ENCODE data around the gene AP3D1.

The AP3D1 gene

GRCh38 chr19:2058570-2059421 is 92.6 kb downstream of the AP3D1 start:
- no peak for DNase-seq

GRCh38 chr19:2057484-2058469 is 93.6 kb downstream of the AP3D1 start:
- DNase-seq = no peak

- no peak for DNase-seq
These were observed 94.6 kb downstream of the AP3D1 start for GRCh38 chr19:2056837-2057192.

- no peak for DNase-seq
These were observed 95.2 kb downstream of the AP3D1 start for GRCh38 chr19:2055931-2056836.

GRCh38 chr19:2054763-2055162 is 96.6 kb downstream of the AP3D1 start:
- DNase-seq = no peak

- no peak for DNase-seq
These were observed 97.6 kb downstream of the AP3D1 start for GRCh38 chr19:2053601-2054389.

GRCh38 chr19:2051773-2052704 is 99.3 kb downstream of the AP3D1 start:
- DNase-seq = no peak

- DNase-seq = peak; percentile 80
These were observed 100.2 kb downstream of the AP3D1 start, which contains the start of gene MKNK2 for GRCh38 chr19:2050991-2051772. TSS of gene MKNK2 (minus strand) at chr19:2051244. CDS start at chr19:2050851, 393 bp downstream.
